ENCODE measurements around the gene ARSG. TPM values are rescaled to one million over a fixed set of nuclear protein-coding genes. Genes with fewer than 3 reads are reported as not detected.

Gene ARSG
- total and polyA plus RNA-seq, 2 experiments from 2014 or later: 1.7 to 5.1 TPM

DNA sequence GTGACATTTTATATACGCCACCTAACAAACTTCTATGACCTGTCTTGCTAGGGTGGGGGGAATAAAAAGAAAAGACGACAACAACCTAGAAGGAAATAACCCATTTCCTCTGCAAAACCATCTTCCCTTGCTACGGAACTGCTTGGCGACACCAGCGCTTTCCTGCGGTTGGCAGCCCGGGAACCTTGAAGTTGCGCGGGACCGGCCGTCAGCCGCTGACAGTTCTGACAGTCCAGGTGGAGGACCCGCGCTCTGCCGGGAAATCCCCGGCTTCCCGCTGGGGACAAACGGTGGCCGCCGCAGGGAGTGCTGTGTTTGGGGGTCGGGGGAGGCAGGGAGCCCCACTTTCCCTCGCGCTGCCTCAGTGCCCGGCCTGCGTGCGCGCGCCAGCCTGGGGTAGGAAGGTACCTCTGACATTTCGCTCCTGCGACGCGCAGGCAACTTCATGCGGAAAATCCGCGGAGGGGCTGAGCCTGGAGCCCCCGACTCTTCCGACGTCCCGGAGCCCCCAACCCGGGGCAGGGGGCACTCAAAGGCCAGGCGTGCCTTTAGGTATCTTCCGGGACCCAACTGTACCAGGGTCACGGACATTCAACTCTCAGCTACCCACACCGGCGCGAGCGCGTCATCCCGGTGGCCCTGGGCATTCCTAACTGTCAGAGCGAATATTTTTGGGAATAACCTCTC, 884 bp upstream of the ARSG start:
- Histone ChIP-seq H3K36me3 (ENCODE audit: insufficient read depth) (no peaks in the 10 kb centered on the region), H2AFZ (peak overlapping the region; percentile 91; the same call in 1 of the 2 replicates), H3K27ac (ENCODE audit: low read depth) (no peak overlapping the region), H3K4me2 (peak overlapping the region; percentile 82), H3K9me2 (ENCODE audit: insufficient read depth) (no peaks in the 10 kb centered on the region), H4K20me1 (replicated peaks; ENCODE audit: insufficient read depth) (no peaks in the 10 kb centered on the region), H3F3A (replicated peaks; ENCODE audit: low read depth) (peaks cover 13% of the 10 kb centered on the region), H3K79me2 (replicated peaks; ENCODE audit: insufficient read depth) (no peaks in the 10 kb centered on the region), H3K4me3 (peak overlapping the region; percentile 86), H3K4me1 (ENCODE audit: insufficient read depth) (peaks cover 49% of the 10 kb centered on the region), H3K27me3 (ENCODE audit: insufficient read depth) (peaks cover 60% of the 10 kb centered on the region)
- Mint-ChIP-seq H3K4me1 (peaks cover 49% of the 10 kb centered on the region), H3K27me3 (ENCODE audit: insufficient read depth, low read depth, poor library complexity) (peaks cover 44% of the 10 kb centered on the region), H3K4me3 (peak overlapping the region; percentile 81), H3K9me3 (no peaks in the 10 kb centered on the region), H3K27ac (no peak overlapping the region), H3K36me3 (ENCODE audit: low read depth) (no peaks in the 10 kb centered on the region; the same call in 2 of the 3 replicates)
- TF ChIP-seq STAT1 (IDR thresholded peaks at IDR 0.05; ENCODE audit: unreplicated experiment) (no peak), EZH2 (IDR thresholded peaks at IDR 0.05; ENCODE audit: low read depth, unreplicated experiment) (peak; percentile 6)
- DNase-seq (ENCODE audit: low spot score) (peak; percentile 74), ATAC-seq (peak; percentile 14)

DNA sequence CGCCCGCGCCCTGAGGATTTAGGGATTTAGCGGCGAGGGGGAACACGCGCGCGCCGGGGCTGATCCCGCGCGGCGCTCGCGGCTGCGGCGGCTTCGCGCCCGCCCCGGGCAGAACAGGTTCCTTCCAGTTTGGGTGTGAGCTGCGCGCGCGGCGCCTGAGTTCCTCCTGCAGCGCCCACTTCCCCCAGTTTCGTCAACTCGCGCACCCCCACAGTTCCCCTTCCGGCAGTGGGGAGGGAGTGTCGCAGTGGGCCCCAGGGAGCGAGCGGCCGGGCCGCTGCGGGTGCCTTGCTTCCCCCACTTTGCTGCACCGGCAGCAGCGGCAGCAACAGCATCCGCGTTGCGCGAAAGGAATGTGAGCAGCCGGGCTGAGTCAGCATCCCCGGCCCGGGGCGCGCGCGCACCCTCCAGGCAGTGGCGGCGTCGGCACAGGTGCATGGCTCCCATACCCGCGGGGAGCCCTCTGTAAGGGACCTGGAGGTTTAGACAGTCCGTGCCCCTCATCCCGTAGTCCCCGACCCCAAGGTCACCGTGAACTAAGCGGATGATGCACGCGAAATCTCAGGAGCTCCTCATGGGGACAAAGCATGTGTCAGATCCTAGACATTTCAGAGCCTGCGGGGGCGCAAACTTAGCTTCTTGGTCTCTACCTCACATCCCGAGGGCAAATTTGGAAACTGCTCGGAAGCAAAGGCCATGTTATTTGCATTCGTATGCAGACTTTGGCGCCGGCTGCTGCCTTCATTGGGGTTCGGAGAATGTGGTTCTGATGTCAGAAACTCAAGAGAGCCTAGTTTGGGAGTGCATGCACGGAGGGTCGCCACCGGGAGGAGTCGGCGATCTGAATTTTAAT, 767 bp downstream of the ARSG start:
- ATAC-seq: peak; percentile 64
- Histone ChIP-seq H3K4me2 (peak overlapping the region; percentile 82), H3F3A (replicated peaks; ENCODE audit: low read depth) (peaks cover 13% of the 10 kb centered on the region), H3K27me3 (ENCODE audit: insufficient read depth) (peaks cover 60% of the 10 kb centered on the region), H3K9me2 (ENCODE audit: insufficient read depth) (no peaks in the 10 kb centered on the region), H3K36me3 (ENCODE audit: insufficient read depth) (no peaks in the 10 kb centered on the region), H3K27ac (ENCODE audit: low read depth) (no peak overlapping the region), H4K20me1 (replicated peaks; ENCODE audit: insufficient read depth) (no peaks in the 10 kb centered on the region), H3K4me3 (peak overlapping the region; percentile 86), H2AFZ (peak overlapping the region; percentile 94), H3K79me2 (replicated peaks; ENCODE audit: insufficient read depth) (no peaks in the 10 kb centered on the region), H3K4me1 (ENCODE audit: insufficient read depth) (peaks cover 63% of the 10 kb centered on the region)
- H3K4me3 Mint-ChIP-seq: peak overlapping the region; percentile 74
- H3K27me3 Mint-ChIP-seq (ENCODE audit: insufficient read depth, low read depth, poor library complexity): peaks cover 46% of the 10 kb centered on the region
- peak overlapping the region; percentile 29; the same call in 1 of the 2 replicates for H3K27ac Mint-ChIP-seq
- peak; percentile 84 for DNase-seq (ENCODE audit: low spot score)
- TF ChIP-seq POLR2AphosphoS5 (IDR thresholded peaks at IDR 0.05; ENCODE audit: low read depth) (peak; percentile 21; the same call in 1 of the 2 replicates), EZH2 (IDR thresholded peaks at IDR 0.05; ENCODE audit: low read depth, unreplicated experiment) (peak; percentile 28), NANOG (IDR thresholded peaks at IDR 0.05; ENCODE audit: borderline replicate concordance) (no peak)
- TF ChIP-seq, protein P1, sequence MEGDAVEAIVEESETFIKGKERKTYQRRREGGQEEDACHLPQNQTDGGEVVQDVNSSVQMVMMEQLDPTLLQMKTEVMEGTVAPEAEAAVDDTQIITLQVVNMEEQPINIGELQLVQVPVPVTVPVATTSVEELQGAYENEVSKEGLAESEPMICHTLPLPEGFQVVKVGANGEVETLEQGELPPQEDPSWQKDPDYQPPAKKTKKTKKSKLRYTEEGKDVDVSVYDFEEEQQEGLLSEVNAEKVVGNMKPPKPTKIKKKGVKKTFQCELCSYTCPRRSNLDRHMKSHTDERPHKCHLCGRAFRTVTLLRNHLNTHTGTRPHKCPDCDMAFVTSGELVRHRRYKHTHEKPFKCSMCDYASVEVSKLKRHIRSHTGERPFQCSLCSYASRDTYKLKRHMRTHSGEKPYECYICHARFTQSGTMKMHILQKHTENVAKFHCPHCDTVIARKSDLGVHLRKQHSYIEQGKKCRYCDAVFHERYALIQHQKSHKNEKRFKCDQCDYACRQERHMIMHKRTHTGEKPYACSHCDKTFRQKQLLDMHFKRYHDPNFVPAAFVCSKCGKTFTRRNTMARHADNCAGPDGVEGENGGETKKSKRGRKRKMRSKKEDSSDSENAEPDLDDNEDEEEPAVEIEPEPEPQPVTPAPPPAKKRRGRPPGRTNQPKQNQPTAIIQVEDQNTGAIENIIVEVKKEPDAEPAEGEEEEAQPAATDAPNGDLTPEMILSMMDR (conservative IDR thresholded peaks at IDR 0.05; ENCODE audit: low read depth in 2 of 2): peak; percentile 21 to 36; a peak in 2 of 4 replicates
- no peaks in the 10 kb centered on the region; the same call in 2 of the 3 replicates for H3K36me3 Mint-ChIP-seq (ENCODE audit: low read depth)
- no peaks in the 10 kb centered on the region for H3K9me3 Mint-ChIP-seq
- H3K4me1 Mint-ChIP-seq: peaks cover 61% of the 10 kb centered on the region

DNA sequence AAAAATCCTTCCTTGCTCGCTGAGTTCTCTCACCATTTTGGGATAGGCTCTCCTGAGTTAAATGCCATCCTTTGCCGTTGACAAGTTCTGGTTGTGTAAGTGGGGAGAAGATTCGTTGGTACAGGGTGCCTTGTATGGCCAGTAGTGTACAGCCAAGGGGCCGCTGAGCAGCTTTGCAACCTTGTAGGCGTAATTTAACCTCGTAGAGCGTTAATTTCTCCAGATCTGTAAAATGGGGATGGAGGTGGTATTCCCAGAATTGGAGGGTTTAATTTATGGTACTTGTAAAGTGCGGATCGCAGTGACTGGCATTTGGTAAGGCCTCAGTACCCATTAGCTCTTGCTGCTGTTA, 1.4 kb downstream of the ARSG start:
- H3K4me2 ChIP-seq: peak overlapping the region; percentile 82
- peaks cover 64% of the 10 kb centered on the region for H3K4me1 Mint-ChIP-seq
- H3K27me3 ChIP-seq (ENCODE audit: insufficient read depth): peaks cover 60% of the 10 kb centered on the region
- DNase-seq (ENCODE audit: low spot score) (no peak), ATAC-seq (no peak)
- H3K4me1 ChIP-seq (ENCODE audit: insufficient read depth): peaks cover 65% of the 10 kb centered on the region
- peaks cover 13% of the 10 kb centered on the region for H3F3A ChIP-seq (replicated peaks; ENCODE audit: low read depth)
- no peaks in the 10 kb centered on the region for H3K9me3 Mint-ChIP-seq
- no peaks in the 10 kb centered on the region for H4K20me1 ChIP-seq (replicated peaks; ENCODE audit: insufficient read depth)
- TF ChIP-seq, protein P1 (conservative IDR thresholded peaks at IDR 0.05; ENCODE audit: low read depth in 2 of 2): no peak
- TF ChIP-seq STAT1 (IDR thresholded peaks at IDR 0.05; ENCODE audit: unreplicated experiment) (no peak), EZH2 (IDR thresholded peaks at IDR 0.05; ENCODE audit: low read depth, unreplicated experiment) (peak; percentile 9), EZH2phosphoT487 (IDR thresholded peaks at IDR 0.05; ENCODE audit: unreplicated experiment) (no peak), ZNF331 (CRISPR knock-in tag; IDR thresholded peaks at IDR 0.05; ENCODE audit: low read depth) (no peak)
- TF ChIP-seq, protein P2, sequence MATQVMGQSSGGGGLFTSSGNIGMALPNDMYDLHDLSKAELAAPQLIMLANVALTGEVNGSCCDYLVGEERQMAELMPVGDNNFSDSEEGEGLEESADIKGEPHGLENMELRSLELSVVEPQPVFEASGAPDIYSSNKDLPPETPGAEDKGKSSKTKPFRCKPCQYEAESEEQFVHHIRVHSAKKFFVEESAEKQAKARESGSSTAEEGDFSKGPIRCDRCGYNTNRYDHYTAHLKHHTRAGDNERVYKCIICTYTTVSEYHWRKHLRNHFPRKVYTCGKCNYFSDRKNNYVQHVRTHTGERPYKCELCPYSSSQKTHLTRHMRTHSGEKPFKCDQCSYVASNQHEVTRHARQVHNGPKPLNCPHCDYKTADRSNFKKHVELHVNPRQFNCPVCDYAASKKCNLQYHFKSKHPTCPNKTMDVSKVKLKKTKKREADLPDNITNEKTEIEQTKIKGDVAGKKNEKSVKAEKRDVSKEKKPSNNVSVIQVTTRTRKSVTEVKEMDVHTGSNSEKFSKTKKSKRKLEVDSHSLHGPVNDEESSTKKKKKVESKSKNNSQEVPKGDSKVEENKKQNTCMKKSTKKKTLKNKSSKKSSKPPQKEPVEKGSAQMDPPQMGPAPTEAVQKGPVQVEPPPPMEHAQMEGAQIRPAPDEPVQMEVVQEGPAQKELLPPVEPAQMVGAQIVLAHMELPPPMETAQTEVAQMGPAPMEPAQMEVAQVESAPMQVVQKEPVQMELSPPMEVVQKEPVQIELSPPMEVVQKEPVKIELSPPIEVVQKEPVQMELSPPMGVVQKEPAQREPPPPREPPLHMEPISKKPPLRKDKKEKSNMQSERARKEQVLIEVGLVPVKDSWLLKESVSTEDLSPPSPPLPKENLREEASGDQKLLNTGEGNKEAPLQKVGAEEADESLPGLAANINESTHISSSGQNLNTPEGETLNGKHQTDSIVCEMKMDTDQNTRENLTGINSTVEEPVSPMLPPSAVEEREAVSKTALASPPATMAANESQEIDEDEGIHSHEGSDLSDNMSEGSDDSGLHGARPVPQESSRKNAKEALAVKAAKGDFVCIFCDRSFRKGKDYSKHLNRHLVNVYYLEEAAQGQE (IDR thresholded peaks at IDR 0.05; ENCODE audit: unreplicated experiment): no peak
- no peaks in the 10 kb centered on the region for H3K79me2 ChIP-seq (replicated peaks; ENCODE audit: insufficient read depth)
- peaks cover 46% of the 10 kb centered on the region for H3K27me3 Mint-ChIP-seq (ENCODE audit: insufficient read depth, low read depth, poor library complexity)
- H3K36me3 Mint-ChIP-seq (ENCODE audit: low read depth): no peaks in the 10 kb centered on the region; the same call in 2 of the 3 replicates
- H3K36me3 ChIP-seq (ENCODE audit: insufficient read depth): no peaks in the 10 kb centered on the region
- peak overlapping the region; percentile 86 for H3K4me3 ChIP-seq
- H3K27ac Mint-ChIP-seq: peak overlapping the region; percentile 29; the same call in 1 of the 2 replicates
- no peaks in the 10 kb centered on the region for H3K9me2 ChIP-seq (ENCODE audit: insufficient read depth)
- H3K4me3 Mint-ChIP-seq: peak overlapping the region; percentile 74
- no peak overlapping the region for H3K27ac ChIP-seq (ENCODE audit: low read depth)
- H2AFZ ChIP-seq: peak overlapping the region; percentile 94
